ENCODE measurements around the gene FLYWCH2. TPM values are rescaled to one million over a fixed set of nuclear protein-coding genes. Genes with fewer than 3 reads are reported as not detected.
A peak's percentile ranks its signal among the peaks of the same experiment; 100 is the strongest.

Gene FLYWCH2
- total and polyA plus RNA-seq, 2 of the 13 experiments (the other 11 are each of a cell fraction or from before 2014, with no cell fraction given), result 16.9 to 19.8 TPM

- TF ChIP-seq RFX1 (IDR thresholded peaks at IDR 0.05) (peak; percentile 50), ZSCAN22 (CRISPR knock-in tag; IDR thresholded peaks at IDR 0.05) (no peak), ZSCAN25 (CRISPR knock-in tag; IDR thresholded peaks at IDR 0.05) (no peak), ZFP36 (IDR thresholded peaks at IDR 0.05; ENCODE audit: borderline replicate concordance, low read depth, low read length, partially characterized antibody) (no peak), CEBPB (IDR thresholded peaks at IDR 0.05; ENCODE audit: borderline replicate concordance, low read depth, low read length) (no peak), ZNF34 (CRISPR knock-in tag; IDR thresholded peaks at IDR 0.05; ENCODE audit: borderline replicate concordance) (no peak), MIER2 (CRISPR knock-in tag; IDR thresholded peaks at IDR 0.05) (peak; percentile 58; the same call in 1 of the 2 replicates), KLF9 (CRISPR knock-in tag; IDR thresholded peaks at IDR 0.05; ENCODE audit: low read depth) (no peak), MAFG (CRISPR knock-in tag; IDR thresholded peaks at IDR 0.05) (no peak), ZNF33A (CRISPR knock-in tag; IDR thresholded peaks at IDR 0.05; ENCODE audit: borderline replicate concordance) (no peak), SAP130 (CRISPR knock-in tag; IDR thresholded peaks at IDR 0.05; ENCODE audit: low read depth) (peak; percentile 51; the same call in 1 of the 2 replicates), PATZ1 (CRISPR knock-in tag; IDR thresholded peaks at IDR 0.05) (peak; percentile 97), CCDC6 (CRISPR knock-in tag; IDR thresholded peaks at IDR 0.05) (no peak), ZHX1 (CRISPR knock-in tag; IDR thresholded peaks at IDR 0.05; ENCODE audit: low read depth) (no peak), CERS6 (CRISPR knock-in tag; IDR thresholded peaks at IDR 0.05) (no peak), ZNF766 (CRISPR knock-in tag; IDR thresholded peaks at IDR 0.05; ENCODE audit: borderline replicate concordance) (no peak), ZBTB33 (CRISPR knock-in tag; IDR thresholded peaks at IDR 0.05) (peak; percentile 87), SMARCC2 (IDR thresholded peaks at IDR 0.05) (no peak), ARID3A (IDR thresholded peaks at IDR 0.05; ENCODE audit: low read depth, low read length) (no peak), ZNF691 (CRISPR knock-in tag; IDR thresholded peaks at IDR 0.05; ENCODE audit: borderline replicate concordance, low read depth) (no peak)
These were observed 44.1 kb upstream of the FLYWCH2 start (continued) for GRCh38 chr16:2838928-2839327.

Measured in HepG2 (cell line).